ENCODE results near the gene RPA3. TPM values are rescaled to one million over a fixed set of nuclear protein-coding genes. Genes with fewer than 3 reads are reported as not detected.

Gene RPA3
- total RNA-seq, 1 experiment from 2014 or later, result 38.9 TPM

DNA sequence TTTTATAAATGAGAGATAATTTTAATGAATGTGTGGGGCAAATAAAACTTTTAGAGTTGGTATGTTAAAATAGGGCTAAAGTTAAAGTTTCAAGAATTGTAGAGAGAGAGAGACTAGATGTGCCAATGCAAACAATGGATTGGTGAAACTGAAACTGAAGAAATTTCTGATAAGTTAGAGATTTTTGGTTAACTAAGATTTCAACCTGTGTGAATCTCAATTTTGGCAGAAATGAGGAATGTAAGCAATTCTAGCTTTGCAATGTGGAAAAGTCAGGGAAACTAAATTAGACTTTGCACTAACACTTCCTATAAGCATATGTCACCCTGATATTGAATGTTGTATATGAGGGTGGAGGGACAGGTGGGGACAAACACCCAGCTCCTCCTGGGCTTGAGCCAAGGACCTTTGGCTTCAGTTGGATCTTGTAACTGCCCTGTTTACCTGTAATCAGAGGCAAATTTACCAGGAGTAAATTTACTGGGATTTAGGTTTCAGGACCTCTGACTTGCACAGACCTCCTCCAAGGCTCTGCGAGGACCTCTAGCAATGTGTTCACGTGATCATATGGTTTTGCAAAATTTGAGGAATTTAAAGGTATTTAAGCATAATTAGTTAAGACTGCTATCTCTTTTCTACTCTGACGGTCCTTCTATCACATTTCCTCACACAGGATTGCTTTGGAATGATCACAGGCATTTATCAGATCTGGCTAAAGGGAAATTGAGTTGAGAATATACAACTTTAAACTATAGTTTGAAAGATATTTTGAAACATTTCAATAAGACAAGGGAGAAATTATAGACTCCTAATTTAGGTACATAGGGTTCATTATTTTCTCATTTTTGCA, 33.1 kb upstream of the RPA3 start:
- Histone ChIP-seq H3K27me3 (ENCODE audit: low read length) (no peaks in the 10 kb centered on the region), H3K9ac (ENCODE audit: low read length) (no peak overlapping the region), H3K79me2 (ENCODE audit: low read length) (no peaks in the 10 kb centered on the region), H3K9me2 (replicated peaks; ENCODE audit: low read length) (no peaks in the 10 kb centered on the region), H3K27ac (ENCODE audit: low read length) (no peak overlapping the region), H3K9me3 (ENCODE audit: low read length) (no peaks in the 10 kb centered on the region), H3K36me3 (ENCODE audit: low read depth, low read length) (no peaks in the 10 kb centered on the region), H3K4me1 (ENCODE audit: insufficient read depth, low read length) (no peaks in the 10 kb centered on the region), H3F3A (ENCODE audit: low read length, unreplicated experiment) (no peaks in the 10 kb centered on the region), H3K4me3 (ENCODE audit: low read length) (no peak overlapping the region), H3K4me2 (ENCODE audit: low read length) (no peak overlapping the region), H4K20me1 (ENCODE audit: low read length) (no peaks in the 10 kb centered on the region), H2AFZ (ENCODE audit: low read length) (no peak overlapping the region)
- ChIA-PET POLR2A (ENCODE audit: unreplicated experiment) (no interaction called here), CTCF (no interaction called here)
- DNase-seq, result no peak
- intact Hi-C loops (cut with micrococcal nuclease), result no loop called here
- no TSS peak for BruUV-seq (replicated peaks)
- ATAC-seq, result no peak
- TF ChIP-seq EZH2phosphoT487 (IDR thresholded peaks at IDR 0.05; ENCODE audit: borderline replicate concordance, low read length), result no peak
- no peak for TF ChIP-seq EZH2 (IDR thresholded peaks at IDR 0.05; ENCODE audit: low read length, unreplicated experiment)
- TF ChIP-seq, protein P1, sequence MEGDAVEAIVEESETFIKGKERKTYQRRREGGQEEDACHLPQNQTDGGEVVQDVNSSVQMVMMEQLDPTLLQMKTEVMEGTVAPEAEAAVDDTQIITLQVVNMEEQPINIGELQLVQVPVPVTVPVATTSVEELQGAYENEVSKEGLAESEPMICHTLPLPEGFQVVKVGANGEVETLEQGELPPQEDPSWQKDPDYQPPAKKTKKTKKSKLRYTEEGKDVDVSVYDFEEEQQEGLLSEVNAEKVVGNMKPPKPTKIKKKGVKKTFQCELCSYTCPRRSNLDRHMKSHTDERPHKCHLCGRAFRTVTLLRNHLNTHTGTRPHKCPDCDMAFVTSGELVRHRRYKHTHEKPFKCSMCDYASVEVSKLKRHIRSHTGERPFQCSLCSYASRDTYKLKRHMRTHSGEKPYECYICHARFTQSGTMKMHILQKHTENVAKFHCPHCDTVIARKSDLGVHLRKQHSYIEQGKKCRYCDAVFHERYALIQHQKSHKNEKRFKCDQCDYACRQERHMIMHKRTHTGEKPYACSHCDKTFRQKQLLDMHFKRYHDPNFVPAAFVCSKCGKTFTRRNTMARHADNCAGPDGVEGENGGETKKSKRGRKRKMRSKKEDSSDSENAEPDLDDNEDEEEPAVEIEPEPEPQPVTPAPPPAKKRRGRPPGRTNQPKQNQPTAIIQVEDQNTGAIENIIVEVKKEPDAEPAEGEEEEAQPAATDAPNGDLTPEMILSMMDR (conservative IDR thresholded peaks at IDR 0.05; ENCODE audit: low read depth, low read length), result no peak

DNA sequence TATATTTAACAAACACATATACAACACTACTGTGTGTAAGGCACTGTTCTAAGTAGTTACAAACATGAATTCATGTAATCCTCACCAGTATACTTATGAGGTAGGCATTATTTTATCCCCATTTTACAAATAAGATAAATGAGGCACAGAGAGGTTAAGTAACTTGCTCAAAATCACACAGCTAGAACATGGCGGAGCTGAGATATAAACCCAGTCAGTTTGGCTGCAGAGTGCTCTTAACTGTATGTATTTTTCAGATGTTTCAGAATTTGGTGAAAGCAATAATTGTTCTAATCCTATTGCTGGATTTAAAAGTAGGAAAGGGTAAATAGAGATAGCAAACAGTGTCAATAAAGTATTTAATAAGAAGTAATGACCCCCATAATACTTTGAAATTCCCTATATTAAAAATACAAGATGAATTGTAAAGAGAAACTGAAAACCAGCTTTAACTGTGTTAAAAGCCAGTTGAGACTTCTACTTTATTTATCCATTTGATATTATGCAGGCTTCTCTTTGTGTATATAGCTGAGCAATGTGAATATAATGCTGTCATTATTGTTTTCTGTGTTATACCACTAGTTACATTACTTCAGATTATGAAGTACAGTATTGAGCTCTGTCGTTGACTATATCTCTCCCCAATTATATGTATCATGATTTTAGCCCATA, 32.3 kb upstream of the RPA3 start:
- H2AFZ ChIP-seq (ENCODE audit: low read length), result no peak overlapping the region
- H3K79me2 ChIP-seq (ENCODE audit: low read length), result no peaks in the 10 kb centered on the region
- BruUV-seq (replicated peaks), result no TSS peak
- no peaks in the 10 kb centered on the region for H4K20me1 ChIP-seq (ENCODE audit: low read length)
- POLR2A ChIA-PET (ENCODE audit: unreplicated experiment), result no interaction called here
- DNase-seq, result no peak
- H3K27ac ChIP-seq (ENCODE audit: low read length), result no peak overlapping the region
- no peak for TF ChIP-seq EZH2phosphoT487 (IDR thresholded peaks at IDR 0.05; ENCODE audit: borderline replicate concordance, low read length)
- no peak for TF ChIP-seq EZH2 (IDR thresholded peaks at IDR 0.05; ENCODE audit: low read length, unreplicated experiment)
- TF ChIP-seq, protein P1 (conservative IDR thresholded peaks at IDR 0.05; ENCODE audit: low read depth, low read length), result no peak
- no peaks in the 10 kb centered on the region for H3K27me3 ChIP-seq (ENCODE audit: low read length)
- H3F3A ChIP-seq (ENCODE audit: low read length, unreplicated experiment), result no peaks in the 10 kb centered on the region
- no peak overlapping the region for H3K4me3 ChIP-seq (ENCODE audit: low read length)
- CTCF ChIA-PET, result no interaction called here
- H3K9me3 ChIP-seq (ENCODE audit: low read length), result no peaks in the 10 kb centered on the region
- no peaks in the 10 kb centered on the region for H3K4me1 ChIP-seq (ENCODE audit: insufficient read depth, low read length)
- intact Hi-C loops (cut with micrococcal nuclease), result no loop called here
- ATAC-seq, result peak; percentile 62
- H3K9me2 ChIP-seq (replicated peaks; ENCODE audit: low read length), result no peaks in the 10 kb centered on the region
- H3K9ac ChIP-seq (ENCODE audit: low read length), result no peak overlapping the region
- no peaks in the 10 kb centered on the region for H3K36me3 ChIP-seq (ENCODE audit: low read depth, low read length)
- no peak overlapping the region for H3K4me2 ChIP-seq (ENCODE audit: low read length)

DNA sequence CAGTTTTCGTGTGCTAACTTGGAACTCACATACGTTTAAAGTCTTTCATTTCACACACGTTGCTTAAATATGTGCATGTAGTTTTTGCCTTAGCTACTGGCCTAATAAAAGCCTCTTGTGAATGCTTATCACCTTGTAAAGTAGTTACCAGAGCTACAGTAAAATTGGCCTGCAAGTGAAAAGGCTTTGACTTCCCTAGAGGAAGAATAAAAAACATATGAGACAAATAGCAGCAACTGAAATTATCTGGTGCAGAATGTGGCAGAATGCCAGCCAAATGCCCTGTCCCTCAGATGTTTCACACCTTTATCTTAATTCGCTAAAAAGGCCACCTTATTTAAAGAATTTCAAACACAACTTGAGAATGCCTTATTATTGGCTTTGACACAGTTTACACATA, 28.1 kb upstream of the RPA3 start:
- BruUV-seq (replicated peaks), result no TSS peak

More for the DNA sequence above, 28.1 kb upstream of the RPA3 start:
- Histone ChIP-seq H3K27ac (ENCODE audit: low read length) (no peak overlapping the region), H3K79me2 (ENCODE audit: low read length) (no peaks in the 10 kb centered on the region), H3K27me3 (ENCODE audit: low read length) (no peaks in the 10 kb centered on the region), H2AFZ (ENCODE audit: low read length) (no peak overlapping the region), H3K9me2 (replicated peaks; ENCODE audit: low read length) (no peaks in the 10 kb centered on the region), H4K20me1 (ENCODE audit: low read length) (no peaks in the 10 kb centered on the region), H3K4me3 (ENCODE audit: low read length) (no peak overlapping the region), H3K4me2 (ENCODE audit: low read length) (no peak overlapping the region), H3K36me3 (ENCODE audit: low read depth, low read length) (no peaks in the 10 kb centered on the region), H3K9me3 (ENCODE audit: low read length) (no peaks in the 10 kb centered on the region), H3K4me1 (ENCODE audit: insufficient read depth, low read length) (no peaks in the 10 kb centered on the region), H3K9ac (ENCODE audit: low read length) (no peak overlapping the region), H3F3A (ENCODE audit: low read length, unreplicated experiment) (no peaks in the 10 kb centered on the region)
- ATAC-seq, result no peak
- POLR2A ChIA-PET (ENCODE audit: unreplicated experiment), result no interaction called here
- DNase-seq, result no peak
- intact Hi-C loops (cut with micrococcal nuclease), result no loop called here
- TF ChIP-seq EZH2 (IDR thresholded peaks at IDR 0.05; ENCODE audit: low read length, unreplicated experiment) (no peak), EZH2phosphoT487 (IDR thresholded peaks at IDR 0.05; ENCODE audit: borderline replicate concordance, low read length) (no peak)
- TF ChIP-seq, protein P1 (conservative IDR thresholded peaks at IDR 0.05; ENCODE audit: low read depth, low read length), result no peak
- CTCF ChIA-PET, result no interaction called here
